AG20443 (cell line): ENCODE data around the gene CLRN2.
A peak's percentile ranks its signal among the peaks of the same experiment; 100 is the strongest.

Source experiments
- DNase-seq: peaks from one replicate; pipeline ENCODE4 v3.0.0; 2012; ENCODE audit warnings: low spot score, mixed read lengths

CLRN2 gene

GRCh38 chr4:17514865-17515264 lies at the start of gene CLRN2:
Gene CLRN2, plus strand, starts transcription at chr4:17515165. Its CDS starts 102 bp downstream, at chr4:17515267.
- no peak for DNase-seq

- DNase-seq, result peak; percentile 72
Observed at GRCh38 chr4:17468619-17469221, 46.2 kb upstream of the CLRN2 start.

- no peak for DNase-seq
Observed at GRCh38 chr4:17469931-17470674, 44.9 kb upstream of the CLRN2 start.

GRCh38 chr4:17475481-17475880 lies 39.5 kb upstream of the CLRN2 start:
- DNase-seq, result no peak

GRCh38 chr4:17476853-17477252 lies 38.1 kb upstream of the CLRN2 start:
- DNase-seq, result no peak

GRCh38 chr4:17477774-17478472 lies 37.0 kb upstream of the CLRN2 start:
- no peak for DNase-seq

GRCh38 chr4:17480210-17480927 lies 34.6 kb upstream of the CLRN2 start:
- DNase-seq, result no peak

- DNase-seq, result no peak
Observed at GRCh38 chr4:17480955-17481354, 34.0 kb upstream of the CLRN2 start.

GRCh38 chr4:17482716-17483115 lies 32.2 kb upstream of the CLRN2 start:
- no peak for DNase-seq

GRCh38 chr4:17489123-17489522 lies 25.8 kb upstream of the CLRN2 start:
- no peak for DNase-seq

- no peak for DNase-seq
Observed at GRCh38 chr4:17489721-17490120, 25.2 kb upstream of the CLRN2 start.

GRCh38 chr4:17490575-17491059 lies 24.3 kb upstream of the CLRN2 start:
- no peak for DNase-seq

GRCh38 chr4:17491196-17491595 lies 23.8 kb upstream of the CLRN2 start:
- DNase-seq, result no peak

- no peak for DNase-seq
Observed at GRCh38 chr4:17492058-17492741, 22.8 kb upstream of the CLRN2 start.

- no peak for DNase-seq
Observed at GRCh38 chr4:17492876-17493275, 22.1 kb upstream of the CLRN2 start.

GRCh38 chr4:17493619-17494018 lies 21.3 kb upstream of the CLRN2 start:
- DNase-seq, result no peak

GRCh38 chr4:17494258-17495190 lies 20.4 kb upstream of the CLRN2 start:
- DNase-seq, result peak; percentile 69

- DNase-seq, result no peak
Observed at GRCh38 chr4:17497890-17498523, 17.0 kb upstream of the CLRN2 start.

- no peak for DNase-seq
Observed at GRCh38 chr4:17500574-17500973, 14.4 kb upstream of the CLRN2 start.

- no peak for DNase-seq
Observed at GRCh38 chr4:17502756-17503155, 12.2 kb upstream of the CLRN2 start.
